ENCODE measurements around the gene SLCO4A1. TPM values are rescaled to one million over a fixed set of nuclear protein-coding genes. Genes with fewer than 3 reads are reported as not detected.
A peak's percentile ranks its signal among the peaks of the same experiment; 100 is the strongest.

Gene SLCO4A1
- total and polyA plus RNA-seq, 9 of the 15 experiments (the other 6 are each of a cell fraction or from before 2014, with no cell fraction given), result 1.6 to 21.9 (median 12.8) TPM

- TF ChIP-seq CBX2 (IDR thresholded peaks at IDR 0.05; ENCODE audit: insufficient read depth, low read length, poor library complexity, severe bottlenecking), result no peak
- TF ChIP-seq NCOA6 (IDR thresholded peaks at IDR 0.05), result no peak
- no peak for TF ChIP-seq KAT2B (IDR thresholded peaks at IDR 0.05; ENCODE audit: low read depth, low read length)
- peak; percentile 75 to 84 for TF ChIP-seq FOXK2 (conservative IDR thresholded peaks at IDR 0.05 in 1 of 2, IDR thresholded peaks at IDR 0.05 in 1 of 2; ENCODE audit: low read depth in 2 of 2)
- TF ChIP-seq DNMT1 (IDR thresholded peaks at IDR 0.05), result no peak
- TF ChIP-seq PCBP1 (IDR thresholded peaks at IDR 0.05; ENCODE audit: low read depth, low read length, poor library complexity, severe bottlenecking), result no peak
- TF ChIP-seq OTX1 (CRISPR knock-in tag; IDR thresholded peaks at IDR 0.05), result no peak
- no peak for TF ChIP-seq NR4A1 (CRISPR knock-in tag; IDR thresholded peaks at IDR 0.05)
- TF ChIP-seq NR4A1 (tag; IDR thresholded peaks at IDR 0.05), result no peak
- TF ChIP-seq ARNT (IDR thresholded peaks at IDR 0.05), result no peak
- TF ChIP-seq MTF1 (CRISPR knock-in tag; IDR thresholded peaks at IDR 0.05; ENCODE audit: borderline replicate concordance), result no peak
- TF ChIP-seq CHCHD3 (CRISPR knock-in tag; IDR thresholded peaks at IDR 0.05), result no peak
- no peak for TF ChIP-seq ZMIZ1 (IDR thresholded peaks at IDR 0.05; ENCODE audit: low read depth in 2 of 2, low read length in 2 of 2)
- no peak for TF ChIP-seq SETDB1 (IDR thresholded peaks at IDR 0.05; ENCODE audit: low read length)
- no peak for TF ChIP-seq KLF10 (CRISPR knock-in tag; IDR thresholded peaks at IDR 0.05)
- no peak for TF ChIP-seq ZFP91 (CRISPR knock-in tag; IDR thresholded peaks at IDR 0.05)
- no peak for TF ChIP-seq FOXJ2 (tag; IDR thresholded peaks at IDR 0.05)
- TF ChIP-seq ZNF830 (CRISPR knock-in tag; IDR thresholded peaks at IDR 0.05), result no peak
- no peak for TF ChIP-seq GTF2F1 (IDR thresholded peaks at IDR 0.05; ENCODE audit: low read depth, low read length)
- no peak for TF ChIP-seq ZNF79 (CRISPR knock-in tag; IDR thresholded peaks at IDR 0.05; ENCODE audit: low read depth)
- TF ChIP-seq ZNF384 (IDR thresholded peaks at IDR 0.05; ENCODE audit: low read depth, low read length), result no peak
- no peak for TF ChIP-seq POLR3G (IDR thresholded peaks at IDR 0.05; ENCODE audit: extremely low read depth, insufficient read length, insufficient replicate concordance)
- no peak for TF ChIP-seq ZNF785 (CRISPR knock-in tag; IDR thresholded peaks at IDR 0.05)
- no peak for TF ChIP-seq SNAPC5 (CRISPR knock-in tag; IDR thresholded peaks at IDR 0.05)
- 0 out of 2 replicates have a peak, but pooled peaks have one; percentile 24 for TF ChIP-seq LEF1 (IDR thresholded peaks at IDR 0.05)
Observed at GRCh38 chr20:62598761-62599194, 43.5 kb upstream of the SLCO4A1 start (continued).

All from K562 (cell line).